ENCODE results near the gene PHETA2.

DNA sequence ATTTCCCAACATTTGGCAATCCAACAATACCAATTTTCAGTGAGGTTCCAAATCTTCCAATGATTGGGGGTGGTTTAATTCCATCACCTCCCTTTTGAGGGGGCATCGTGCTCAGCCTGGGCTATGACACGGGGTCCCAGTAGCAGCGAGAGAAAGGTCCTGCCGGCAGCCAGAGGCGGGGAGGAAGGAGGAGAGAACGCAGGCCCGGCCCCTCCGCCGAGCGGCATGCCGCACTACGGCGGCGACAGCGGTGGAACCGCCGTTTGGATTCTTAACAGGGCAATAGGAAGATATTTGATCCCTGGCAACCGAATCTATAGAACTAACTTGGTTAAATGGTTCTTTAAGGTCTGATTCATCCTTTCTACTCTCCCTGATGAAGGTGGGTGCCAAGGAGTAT lies 34.8 kb downstream of the PHETA2 start:
- no peak for TF ChIP-seq POLR2AphosphoS5 (IDR thresholded peaks at IDR 0.05; ENCODE audit: low read depth, low read length)
- TF ChIP-seq POLR2A (IDR thresholded peaks at IDR 0.05; ENCODE audit: low read depth, low read length), result no peak
- no peak for TF ChIP-seq TAF1 (IDR thresholded peaks at IDR 0.05; ENCODE audit: borderline replicate concordance, low read depth, low read length)
